ENCODE data around the gene RUNDC3A.

RUNDC3A gene

GRCh38 chr17:44304651-44305050, 3.8 kb upstream of the RUNDC3A start:
- no peak overlapping the region for H3K4me3 ChIP-seq (ENCODE audit: low read depth, low read length, poor library complexity, severe bottlenecking)
- no peaks in the 10 kb centered on the region for H3K9me2 ChIP-seq (ENCODE audit: low read depth, low read length)
- no peak overlapping the region for H2AFZ ChIP-seq (ENCODE audit: low read length)
- no peaks in the 10 kb centered on the region for H3F3A ChIP-seq (ENCODE audit: insufficient read depth, low read length)
- H3K79me2 ChIP-seq (ENCODE audit: insufficient read depth, low read length) = no peaks in the 10 kb centered on the region
- H3K36me3 ChIP-seq (ENCODE audit: insufficient read depth, low read length) = no peaks in the 10 kb centered on the region
- H3K9ac ChIP-seq (ENCODE audit: low read length) = no peak overlapping the region
- H3K4me2 ChIP-seq (ENCODE audit: low read length) = no peak overlapping the region
- TF ChIP-seq EZH2 (IDR thresholded peaks at IDR 0.05; ENCODE audit: borderline replicate concordance, low read length) = no peak
- peaks cover 7% of the 10 kb centered on the region for H3K4me1 ChIP-seq (ENCODE audit: insufficient read depth, low read length, severe bottlenecking)
- no peaks in the 10 kb centered on the region for H3K9me3 ChIP-seq (ENCODE audit: low read length)
- no peak overlapping the region for H3K27ac ChIP-seq (ENCODE audit: low read depth, low read length, poor library complexity, severe bottlenecking)
- H4K20me1 ChIP-seq (ENCODE audit: insufficient read depth, low read length) = no peaks in the 10 kb centered on the region
- H3K27me3 ChIP-seq (ENCODE audit: insufficient read depth, low read length) = peaks cover 11% of the 10 kb centered on the region; the same call in 1 of the 2 replicates

GRCh38 chr17:44307387-44308186, 814 bp upstream of the RUNDC3A start:
- H3F3A ChIP-seq (ENCODE audit: insufficient read depth, low read length) = no peaks in the 10 kb centered on the region
- H4K20me1 ChIP-seq (ENCODE audit: insufficient read depth, low read length) = no peaks in the 10 kb centered on the region
- H2AFZ ChIP-seq (ENCODE audit: low read length) = no peak overlapping the region
- H3K36me3 ChIP-seq (ENCODE audit: insufficient read depth, low read length) = no peaks in the 10 kb centered on the region
- H3K4me1 ChIP-seq (ENCODE audit: insufficient read depth, low read length, severe bottlenecking) = peaks cover 7% of the 10 kb centered on the region
- TF ChIP-seq EZH2 (IDR thresholded peaks at IDR 0.05; ENCODE audit: borderline replicate concordance, low read length) = no peak
- TF ChIP-seq CTCF (IDR thresholded peaks at IDR 0.05; ENCODE audit: low read length) = no peak
- H3K27me3 ChIP-seq (ENCODE audit: insufficient read depth, low read length) = peaks cover 5% of the 10 kb centered on the region; the same call in 1 of the 2 replicates
- no peaks in the 10 kb centered on the region for H3K79me2 ChIP-seq (ENCODE audit: insufficient read depth, low read length)
- peak overlapping the region; percentile 52 for H3K4me3 ChIP-seq (ENCODE audit: low read depth, low read length, poor library complexity, severe bottlenecking)
- H3K9me3 ChIP-seq (ENCODE audit: low read length) = no peaks in the 10 kb centered on the region
- no peaks in the 10 kb centered on the region for H3K9me2 ChIP-seq (ENCODE audit: low read depth, low read length)
- no peak overlapping the region for H3K9ac ChIP-seq (ENCODE audit: low read length)
- H3K4me2 ChIP-seq (ENCODE audit: low read length) = peak overlapping the region; percentile 89; the same call in 1 of the 2 replicates
- H3K27ac ChIP-seq (ENCODE audit: low read depth, low read length, poor library complexity, severe bottlenecking) = no peak overlapping the region

- H3K27ac ChIP-seq (ENCODE audit: low read depth, low read length, poor library complexity, severe bottlenecking) = no peak overlapping the region
- peaks cover 7% of the 10 kb centered on the region for H3K4me1 ChIP-seq (ENCODE audit: insufficient read depth, low read length, severe bottlenecking)
- H3K9me3 ChIP-seq (ENCODE audit: low read length) = no peaks in the 10 kb centered on the region
- H3K79me2 ChIP-seq (ENCODE audit: insufficient read depth, low read length) = no peaks in the 10 kb centered on the region
- H3K36me3 ChIP-seq (ENCODE audit: insufficient read depth, low read length) = no peaks in the 10 kb centered on the region
- H3F3A ChIP-seq (ENCODE audit: insufficient read depth, low read length) = no peaks in the 10 kb centered on the region
- peaks cover 2% of the 10 kb centered on the region; the same call in 1 of the 2 replicates for H3K27me3 ChIP-seq (ENCODE audit: insufficient read depth, low read length)
- peak overlapping the region; percentile 89 for H3K4me2 ChIP-seq (ENCODE audit: low read length)
- no peak overlapping the region for H2AFZ ChIP-seq (ENCODE audit: low read length)
- no peaks in the 10 kb centered on the region for H4K20me1 ChIP-seq (ENCODE audit: insufficient read depth, low read length)
- peak overlapping the region; percentile 52 for H3K4me3 ChIP-seq (ENCODE audit: low read depth, low read length, poor library complexity, severe bottlenecking)
- H3K9me2 ChIP-seq (ENCODE audit: low read depth, low read length) = no peaks in the 10 kb centered on the region
- TF ChIP-seq CTCF (IDR thresholded peaks at IDR 0.05; ENCODE audit: low read length) (no peak), EZH2 (IDR thresholded peaks at IDR 0.05; ENCODE audit: borderline replicate concordance, low read length) (no peak)
- H3K9ac ChIP-seq (ENCODE audit: low read length) = no peak overlapping the region
Observed at GRCh38 chr17:44308865-44309264, 464 bp downstream of the RUNDC3A start.

Data from OCI-LY1 (cell line).